Measurements from ENCODE around the gene NXT1. TPM values are rescaled to one million over a fixed set of nuclear protein-coding genes. Genes with fewer than 3 reads are reported as not detected.
A peak's percentile ranks its signal among the peaks of the same experiment; 100 is the strongest.

Gene NXT1
- total RNA-seq, 1 donor from 2014 or later: 18.8 TPM

GRCh38 chr20:23358923-23359593 is 8.5 kb downstream of the NXT1 start:
- DNase-seq (ENCODE audit: low spot score): peak; percentile 49

- no peak for DNase-seq (ENCODE audit: low spot score)
These were observed 9.9 kb downstream of the NXT1 start for GRCh38 chr20:23360531-23360930.

GRCh38 chr20:23361119-23361475 is 10.5 kb downstream of the NXT1 start:
- DNase-seq (ENCODE audit: low spot score): no peak

GRCh38 chr20:23361476-23362391 is 11.1 kb downstream of the NXT1 start, which contains the start of gene GZF1:
TSS of gene GZF1 (plus strand) at chr20:23362182. CDS start at chr20:23364384, 2,202 bp downstream.
- DNase-seq (ENCODE audit: low spot score): peak; percentile 100

- no peak for DNase-seq (ENCODE audit: low spot score)
These were observed 12.0 kb downstream of the NXT1 start for GRCh38 chr20:23362392-23363256.

- DNase-seq (ENCODE audit: low spot score): no peak
These were observed 12.7 kb downstream of the NXT1 start for GRCh38 chr20:23363257-23363649.

GRCh38 chr20:23365390-23366165 is 15.0 kb downstream of the NXT1 start:
- DNase-seq (ENCODE audit: low spot score): no peak

GRCh38 chr20:23366384-23366783 is 15.8 kb downstream of the NXT1 start:
- DNase-seq (ENCODE audit: low spot score): no peak

GRCh38 chr20:23367770-23368169 is 17.2 kb downstream of the NXT1 start:
- no peak for DNase-seq (ENCODE audit: low spot score)

GRCh38 chr20:23368316-23369071 is 17.9 kb downstream of the NXT1 start:
- DNase-seq (ENCODE audit: low spot score): no peak

- DNase-seq (ENCODE audit: low spot score): peak; percentile 80
These were observed 18.7 kb downstream of the NXT1 start for GRCh38 chr20:23369072-23369823.

GRCh38 chr20:23370274-23370673 is 19.7 kb downstream of the NXT1 start:
- no peak for DNase-seq (ENCODE audit: low spot score)

- DNase-seq (ENCODE audit: low spot score): no peak
These were observed 20.3 kb downstream of the NXT1 start for GRCh38 chr20:23370873-23371272.

- DNase-seq (ENCODE audit: low spot score): no peak
These were observed 20.9 kb downstream of the NXT1 start for GRCh38 chr20:23371496-23371895.

- no peak for DNase-seq (ENCODE audit: low spot score)
These were observed 23.9 kb downstream of the NXT1 start for GRCh38 chr20:23374441-23374840.

GRCh38 chr20:23375827-23376226 is 25.2 kb downstream of the NXT1 start:
- peak; percentile 33 for DNase-seq (ENCODE audit: low spot score)

- DNase-seq (ENCODE audit: low spot score): no peak
These were observed 29.2 kb downstream of the NXT1 start for GRCh38 chr20:23379772-23380171.

- no peak for DNase-seq (ENCODE audit: low spot score)
These were observed 31.3 kb downstream of the NXT1 start for GRCh38 chr20:23381876-23382275.

Data from mesenteric fat pad (tissue), 1 donor.